ENCODE results near the gene DUSP10.

GRCh38 chr1:221768444-221769066 lies 26.7 kb upstream of the DUSP10 start:
- TF ChIP-seq CTCF (conservative IDR thresholded peaks at IDR 0.05; ENCODE audit: low read depth, low read length): 0 out of 2 replicates have a peak, but pooled peaks have one; percentile 28
- no peak for TF ChIP-seq EZH2 (IDR thresholded peaks at IDR 0.05; ENCODE audit: low read length, unreplicated experiment)

Measured in PC-3 (cell line).